ENCODE measurements around the gene ZNF22.
A peak's percentile ranks its signal among the peaks of the same experiment; 100 is the strongest.

Gene ZNF22

DNA sequence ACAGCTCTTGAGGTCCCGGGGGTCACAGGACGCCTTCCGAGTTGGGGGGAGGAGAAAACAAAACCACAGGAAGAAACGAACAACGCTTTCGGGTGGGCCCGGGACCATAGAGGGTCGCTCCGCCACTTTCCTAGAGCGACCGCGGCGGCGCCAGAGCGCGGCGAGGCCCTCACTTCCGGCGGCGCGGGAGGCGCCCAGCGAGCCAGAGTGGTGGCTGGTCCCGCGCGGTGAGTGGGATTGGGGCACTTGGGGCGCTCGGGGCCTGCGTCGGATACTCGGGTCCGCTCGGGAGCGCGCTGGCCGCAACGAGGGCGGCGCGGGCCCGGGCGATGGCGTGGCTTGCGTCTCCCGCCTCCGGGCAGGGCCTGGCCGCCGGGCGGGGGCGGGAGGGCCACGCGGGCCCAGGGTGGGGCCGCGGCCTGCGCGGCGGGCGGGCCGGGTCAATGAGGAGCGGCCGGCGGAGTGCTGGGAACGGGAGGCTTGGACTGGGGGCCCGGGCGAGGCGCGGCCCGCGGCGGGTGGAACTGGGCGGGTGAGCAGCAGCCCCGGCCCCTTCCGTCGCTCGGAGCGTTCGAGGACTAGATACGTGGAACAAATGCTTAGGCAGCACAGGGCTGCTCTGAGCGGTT lies at the start of gene ZNF22:
Gene ZNF22 (plus strand): TSS at position 172 of the 629 bp plus-strand sequence. CDS start 2,446 bp downstream, outside the sequence.
- peak; percentile 78 for DNase-seq

DNA sequence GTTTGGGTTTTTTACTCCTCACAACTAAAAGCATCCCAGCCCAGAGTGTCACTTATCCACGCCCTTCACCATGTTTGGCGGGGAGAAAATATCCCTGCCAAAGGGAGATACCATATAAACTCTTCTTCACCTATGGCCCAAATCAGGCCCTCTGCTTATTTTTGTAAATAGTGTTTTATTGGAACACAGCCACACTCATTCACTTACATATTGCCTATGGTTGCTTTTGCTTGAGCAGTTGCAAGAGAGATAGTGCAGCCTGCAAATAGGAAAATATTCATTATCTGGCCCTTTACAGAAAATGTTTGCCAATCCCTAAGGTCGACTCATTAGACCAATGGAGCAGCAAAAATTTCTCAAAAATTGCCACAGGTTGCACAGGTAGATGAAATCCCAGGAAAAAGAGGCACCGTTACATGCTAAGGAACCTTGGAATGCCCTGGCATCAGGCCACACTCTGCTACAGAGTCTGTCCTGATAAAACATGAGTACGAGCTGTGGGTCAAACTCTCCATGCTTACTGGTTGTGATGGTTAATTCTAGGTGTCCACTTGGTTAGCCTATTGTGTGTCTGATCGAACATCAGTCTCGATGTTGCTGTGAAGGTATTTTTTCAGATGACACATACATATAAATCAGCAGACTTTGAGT lies 49.0 kb upstream of the ZNF22 start:
- DNase-seq: no peak

DNA sequence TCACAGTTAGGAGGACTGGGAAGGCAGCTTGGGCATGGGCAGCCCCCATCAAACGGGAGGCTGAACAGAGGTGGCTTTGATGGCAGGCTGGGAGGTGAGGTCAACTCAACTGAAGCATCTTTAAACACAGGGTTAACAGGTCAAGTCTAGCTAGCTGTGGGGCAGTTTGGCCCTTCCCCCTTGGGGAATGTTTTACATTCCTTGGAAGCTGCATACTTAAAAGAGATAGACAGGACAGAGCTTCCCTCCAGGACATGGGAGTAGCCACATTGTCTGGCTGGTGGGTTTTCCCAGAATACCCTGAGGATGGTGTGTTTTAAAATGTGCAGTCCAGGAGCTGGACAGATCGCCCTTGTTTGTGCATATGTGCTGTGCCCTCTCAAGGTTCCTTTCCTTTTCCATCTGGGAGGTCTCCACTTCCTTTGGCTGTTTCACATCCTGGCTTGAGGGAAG lies 47.9 kb upstream of the ZNF22 start:
- DNase-seq: no peak

DNA sequence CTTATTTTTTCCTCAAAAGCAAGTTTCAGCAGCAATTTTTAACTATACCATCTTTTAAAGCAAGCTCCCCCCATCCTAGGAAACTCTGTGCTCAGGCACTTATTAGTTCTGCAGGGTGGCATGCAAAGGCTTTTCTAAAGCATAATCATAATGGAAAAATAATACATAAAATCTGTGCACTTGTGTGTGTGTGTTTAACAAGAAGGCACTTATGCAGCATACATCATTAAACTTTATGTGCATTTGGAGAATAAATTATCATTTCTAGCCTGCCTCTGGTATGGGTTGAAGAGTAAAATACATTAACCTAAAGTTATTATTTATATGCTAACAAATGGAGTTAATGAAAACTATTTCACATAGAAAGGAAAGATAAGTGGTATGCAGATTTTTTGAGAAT lies 46.7 kb upstream of the ZNF22 start:
- no peak for DNase-seq

DNA sequence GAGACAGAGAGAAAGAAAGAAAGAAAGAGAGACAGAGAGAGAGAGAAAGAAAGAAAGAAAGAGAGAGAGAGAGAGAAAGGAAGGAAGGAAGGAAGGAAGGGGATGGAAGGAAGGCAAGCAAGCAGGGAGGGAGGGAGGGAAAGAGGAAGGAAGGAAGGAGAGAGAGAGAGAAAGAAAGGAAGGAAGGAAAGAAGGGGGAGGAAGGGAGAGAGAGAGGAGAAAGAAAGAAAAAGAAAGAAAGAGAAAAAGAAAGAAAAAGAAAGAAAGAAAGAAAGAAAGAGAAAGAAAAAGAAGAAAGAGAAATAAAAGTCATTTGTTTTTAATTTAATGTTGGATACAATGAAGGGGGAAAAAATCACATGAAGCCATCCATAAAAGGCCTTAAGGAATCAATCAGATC lies 45.8 kb upstream of the ZNF22 start:
- DNase-seq: no peak

DNA sequence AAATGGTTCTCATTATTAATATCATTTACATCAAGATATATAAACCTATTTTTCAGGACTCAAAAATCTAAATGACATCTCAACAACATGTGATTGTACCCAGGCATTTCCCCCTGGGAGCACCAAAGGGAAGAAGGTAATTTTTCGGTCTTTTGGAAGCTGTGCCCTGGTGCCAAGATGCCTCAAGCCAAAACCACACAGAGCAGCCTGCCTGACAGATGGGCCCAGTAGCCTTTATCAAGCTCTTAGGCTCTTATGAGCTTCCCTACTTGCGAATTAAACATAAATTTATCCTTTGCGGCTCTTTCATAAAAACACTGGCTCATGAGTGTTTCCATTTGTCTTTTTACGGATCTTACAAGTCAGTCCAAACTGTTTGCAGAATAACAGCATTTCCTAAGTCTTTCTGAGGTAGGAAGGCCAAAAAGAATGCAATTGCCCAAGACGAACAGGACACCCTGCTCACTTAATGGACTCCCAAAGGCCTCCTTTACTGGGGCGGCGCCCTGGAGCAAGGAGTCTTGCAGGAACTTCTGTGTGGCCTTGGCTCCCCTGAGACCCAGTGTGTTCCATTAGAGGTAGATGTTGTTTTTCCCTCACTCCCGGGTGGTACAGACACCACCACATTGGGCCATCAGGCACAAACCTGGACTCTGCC lies 45.2 kb upstream of the ZNF22 start:
- no peak for DNase-seq

DNA sequence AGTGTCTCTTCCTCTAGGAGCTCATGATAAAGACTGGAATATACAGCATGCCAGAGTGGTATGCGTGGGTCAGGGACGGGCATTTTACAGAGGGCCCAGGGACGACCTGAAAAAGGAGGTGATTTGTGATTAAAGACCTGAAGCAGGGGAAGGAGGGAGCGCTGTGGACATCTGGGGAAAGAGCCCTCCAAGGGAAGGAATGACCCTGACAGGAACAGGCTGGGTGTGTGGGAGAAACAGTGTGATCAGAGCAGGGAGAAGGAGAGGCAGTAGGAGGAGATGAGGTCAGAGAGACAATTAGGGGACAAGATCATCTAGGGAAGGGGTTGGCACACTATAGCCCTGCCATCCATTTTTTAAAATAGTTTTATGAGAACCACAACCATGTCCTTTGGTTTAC lies 44.5 kb upstream of the ZNF22 start:
- no peak for DNase-seq

DNA sequence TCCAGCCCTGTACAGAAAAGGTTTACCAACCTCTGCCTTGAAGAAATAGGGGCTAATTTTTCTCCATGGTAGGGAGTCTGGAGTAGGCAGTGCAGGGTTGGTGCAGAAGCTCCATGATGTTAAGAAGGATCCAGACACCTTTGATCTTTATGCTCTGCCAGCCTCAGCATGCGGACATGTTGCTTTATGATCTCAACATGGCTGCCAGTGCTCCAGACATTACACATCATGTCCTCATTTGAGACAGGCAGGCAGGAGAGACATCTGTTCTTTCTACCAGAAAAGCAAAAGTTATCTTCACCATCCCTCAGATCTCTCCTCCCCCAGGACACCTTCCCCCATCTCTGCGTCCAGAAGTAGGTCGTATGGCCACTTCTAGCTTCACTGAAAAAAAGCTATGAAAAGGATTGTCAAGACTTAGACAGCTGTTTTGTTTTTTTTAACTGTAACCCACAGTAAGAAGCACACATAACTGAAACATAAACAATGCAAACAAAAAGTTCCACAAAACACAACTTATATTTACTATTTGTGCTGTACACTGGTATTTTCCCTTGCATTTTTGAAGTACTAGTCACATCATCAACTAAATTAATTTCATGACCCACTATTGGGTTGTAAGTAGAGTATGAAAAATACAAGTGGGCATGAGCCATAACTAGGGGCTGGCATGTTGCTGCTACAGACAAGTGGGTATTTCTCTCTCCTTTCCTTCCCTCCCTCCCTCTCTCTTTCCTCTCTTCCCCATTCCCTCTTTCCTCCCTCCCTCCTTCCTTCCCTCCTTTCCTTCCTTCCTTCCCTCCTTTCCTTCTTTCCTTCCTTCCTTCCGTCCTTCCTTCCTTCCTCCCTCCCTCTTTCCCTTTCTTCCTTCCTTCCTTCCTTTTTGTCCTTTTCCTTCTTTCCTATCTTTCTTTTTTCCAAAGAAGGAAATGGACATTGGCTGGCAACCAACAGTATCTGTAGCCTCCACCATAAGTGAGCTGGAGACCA lies 43.7 kb upstream of the ZNF22 start:
- no peak for DNase-seq

DNA sequence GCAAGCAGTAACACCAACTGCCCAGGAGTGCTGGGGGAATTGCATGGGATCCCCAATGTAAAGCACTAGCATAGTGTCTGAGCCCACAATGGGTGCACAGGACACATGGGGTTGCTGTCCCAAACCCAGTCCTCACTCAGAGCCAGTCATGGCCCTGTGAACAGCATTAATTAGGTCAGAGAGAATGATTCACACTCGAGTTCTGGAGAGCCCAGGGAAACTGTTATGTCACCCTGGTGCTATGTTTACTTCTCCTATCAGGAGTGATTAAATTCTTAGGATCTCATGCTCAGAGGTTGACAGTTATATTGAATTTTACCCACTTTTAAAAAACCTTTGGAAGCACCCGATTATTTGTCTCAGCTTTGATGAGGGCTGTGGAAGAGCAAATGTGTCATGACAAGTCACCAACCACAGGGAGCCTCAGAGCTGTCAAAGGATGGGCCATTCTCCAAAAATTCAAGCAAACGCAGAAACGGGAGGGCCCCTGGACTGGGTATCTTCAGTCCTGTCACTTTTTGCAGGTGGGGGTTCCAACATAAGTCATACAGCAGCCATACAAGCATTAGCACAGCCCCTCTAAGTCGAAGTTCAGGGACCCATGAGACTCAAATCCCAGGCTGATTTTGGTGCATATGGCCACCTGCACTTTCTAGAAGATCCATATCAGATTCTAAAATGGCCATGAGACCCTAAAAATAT lies 42.4 kb upstream of the ZNF22 start:
- no peak for DNase-seq

DNA sequence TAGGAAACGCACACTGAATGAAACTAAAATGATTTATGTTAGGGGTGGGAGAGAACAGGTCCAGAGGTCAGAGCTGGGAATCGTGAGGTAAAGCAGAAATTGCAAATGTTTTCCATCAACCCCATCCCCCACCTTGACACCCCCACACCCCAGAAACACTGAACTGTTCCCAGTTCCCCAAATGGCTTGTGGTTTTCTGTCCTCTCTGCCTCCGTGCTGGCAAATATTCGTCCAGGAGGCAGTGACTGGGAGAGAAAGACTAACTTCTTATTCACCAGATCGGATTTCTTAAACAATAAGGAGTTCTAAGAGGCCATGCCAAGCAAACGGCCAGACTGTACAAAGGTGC lies 41.9 kb upstream of the ZNF22 start:
- DNase-seq: no peak

DNA sequence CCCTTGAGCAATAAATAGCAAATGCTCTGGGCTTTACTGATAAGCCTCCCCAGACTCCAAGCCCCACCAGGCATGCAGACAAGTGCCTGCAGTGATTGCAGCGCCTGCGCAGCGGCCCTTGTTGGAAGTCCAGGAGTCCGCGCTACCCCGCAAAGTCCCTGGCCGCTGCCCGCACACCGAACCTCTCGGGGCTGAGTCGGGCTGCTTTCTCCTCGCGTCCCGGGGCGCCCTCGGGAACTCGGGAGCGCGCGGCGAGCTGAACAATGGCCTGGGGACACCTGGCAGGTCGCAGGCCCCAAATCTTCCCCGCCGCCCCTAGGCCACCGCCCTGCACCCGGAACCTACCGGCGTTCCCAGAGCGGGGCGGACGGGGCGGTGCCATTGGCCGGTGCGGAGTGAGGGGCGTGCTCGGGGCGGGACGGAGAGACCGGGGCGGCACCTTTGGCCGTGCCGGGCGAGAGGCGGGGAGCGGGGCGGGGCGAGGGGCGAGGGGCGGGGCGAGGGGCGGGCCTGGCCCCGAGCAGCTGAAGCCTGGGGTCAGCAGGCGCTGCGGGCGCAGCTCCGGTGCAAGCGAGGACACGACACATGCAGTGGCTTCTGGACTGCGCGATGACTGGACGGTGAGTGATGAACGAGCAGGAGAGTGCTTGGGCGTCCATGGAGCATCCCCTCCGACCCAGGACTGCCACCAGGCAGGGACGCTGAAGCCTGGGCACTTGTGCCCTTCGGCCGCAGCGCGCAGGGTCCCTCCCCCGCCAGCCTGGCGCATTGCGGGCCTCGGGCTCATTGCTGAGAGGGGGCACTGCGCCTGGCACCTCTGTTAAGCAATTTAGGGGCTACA lies 41.3 kb upstream of the ZNF22 start, which contains the start of gene RASSF4:
Gene RASSF4 (plus strand): TSS at position 556 of the 841 bp plus-strand sequence. CDS start 10,401 bp downstream, outside the sequence.
- DNase-seq: peak; percentile 83

DNA sequence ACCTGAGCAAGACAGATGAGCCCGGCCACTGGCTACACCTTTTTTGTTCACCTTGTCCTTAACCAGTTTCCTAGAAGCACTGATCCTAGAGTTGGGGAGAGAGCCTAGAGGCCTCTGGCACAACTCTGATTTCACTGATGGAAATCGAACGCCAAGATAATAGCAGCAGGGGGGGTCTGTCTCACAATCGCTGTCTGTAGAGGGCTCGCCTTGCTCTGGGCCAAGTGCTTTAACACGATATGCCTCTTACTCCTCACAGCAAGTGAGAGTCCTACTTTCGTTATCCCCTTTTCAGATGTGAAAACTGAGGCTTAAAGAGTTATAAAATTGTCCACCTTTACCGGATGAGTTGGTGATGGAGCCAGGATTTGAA lies 40.6 kb upstream of the ZNF22 start:
- DNase-seq: no peak

DNA sequence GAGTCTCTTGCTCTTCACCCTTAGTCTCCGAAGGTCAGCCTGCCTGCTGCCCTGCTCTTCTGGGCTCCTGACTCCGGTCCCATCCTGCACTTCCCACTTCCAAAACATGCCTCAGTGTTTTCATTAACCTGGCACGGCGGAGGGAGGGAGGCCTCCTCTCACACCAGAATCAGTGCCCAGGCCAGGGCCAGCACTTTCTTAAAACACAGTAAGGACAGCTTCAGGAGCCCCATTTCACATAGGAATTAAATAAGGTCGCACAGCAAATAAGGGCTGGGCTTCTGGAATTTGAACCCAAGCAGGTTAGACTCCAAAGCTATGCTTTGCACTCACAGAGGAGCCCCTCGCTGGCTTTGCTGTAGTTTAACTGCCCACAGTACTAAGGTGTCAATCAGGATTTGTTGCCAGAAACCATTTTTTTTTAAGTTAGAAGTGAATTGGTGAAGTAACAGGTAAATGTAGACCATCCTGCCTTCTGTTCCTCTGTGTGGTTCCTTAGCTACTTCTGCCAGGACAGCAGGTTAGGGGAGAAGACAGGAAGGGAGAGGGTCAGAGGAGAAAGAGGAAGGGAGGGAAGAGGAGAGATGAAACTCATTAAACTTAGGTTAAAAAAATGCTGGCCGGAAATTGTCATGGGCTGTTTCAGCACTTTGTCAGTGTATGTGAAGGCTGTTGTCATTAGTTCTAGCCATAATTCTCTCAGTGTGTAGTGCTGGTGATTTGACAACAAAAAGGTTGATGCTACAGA lies 40.1 kb upstream of the ZNF22 start:
- DNase-seq: no peak

DNA sequence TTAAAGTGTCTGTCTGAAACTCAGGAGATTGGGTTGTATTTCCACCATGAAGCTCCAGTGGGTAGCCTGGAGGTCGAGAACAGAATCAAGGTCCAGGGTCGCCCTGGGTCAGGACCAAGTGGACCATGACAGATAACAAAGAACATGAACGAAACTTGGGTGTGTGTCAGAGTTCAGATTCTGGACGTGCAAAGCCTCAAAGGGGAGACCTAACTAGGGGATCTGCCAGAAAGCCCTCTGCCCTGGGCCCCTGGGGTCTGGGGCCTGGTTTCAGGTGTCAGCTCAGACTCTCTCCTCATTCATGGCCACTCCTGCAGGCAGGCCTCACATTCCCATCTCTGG lies 39.5 kb upstream of the ZNF22 start:
- DNase-seq: no peak

DNA sequence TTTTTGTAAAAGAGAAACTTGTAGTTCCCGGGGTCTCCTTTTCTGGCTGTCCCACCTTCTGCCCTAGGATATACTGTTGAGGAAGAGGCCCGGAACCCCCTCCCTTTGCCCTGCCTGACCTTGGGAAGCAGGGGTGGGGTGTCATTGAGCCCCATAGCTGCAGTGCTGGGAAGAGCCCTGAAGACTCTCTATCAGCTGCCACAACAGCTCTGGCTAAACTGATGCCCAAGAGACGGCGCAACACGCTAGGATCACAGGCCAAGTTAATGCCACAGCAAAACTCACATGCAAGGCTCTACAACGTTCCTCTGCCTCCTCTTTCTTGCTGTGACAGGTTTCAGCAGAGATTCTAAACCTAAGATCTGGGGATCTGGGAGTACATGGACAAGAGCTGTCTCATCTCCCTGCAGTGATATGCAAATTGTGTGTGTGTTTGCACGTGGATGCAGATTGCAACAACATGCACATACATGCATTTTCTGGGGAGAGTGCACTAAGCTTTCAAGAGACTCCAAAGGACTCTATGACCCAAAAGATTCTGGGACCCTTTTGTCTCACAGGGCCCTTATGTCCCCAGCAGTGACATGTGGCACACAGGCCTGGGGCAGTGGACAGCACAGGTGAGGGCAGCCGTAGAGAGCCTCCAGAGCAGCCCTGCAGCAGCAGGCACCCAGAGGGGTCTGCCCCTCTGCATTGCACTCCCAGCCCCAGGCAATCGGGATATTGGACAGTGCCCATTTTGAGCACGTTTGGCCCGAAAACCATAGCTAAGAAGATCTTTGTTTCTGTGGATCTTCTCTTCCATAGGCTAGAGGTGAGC lies 38.6 kb upstream of the ZNF22 start:
- no peak for DNase-seq

DNA sequence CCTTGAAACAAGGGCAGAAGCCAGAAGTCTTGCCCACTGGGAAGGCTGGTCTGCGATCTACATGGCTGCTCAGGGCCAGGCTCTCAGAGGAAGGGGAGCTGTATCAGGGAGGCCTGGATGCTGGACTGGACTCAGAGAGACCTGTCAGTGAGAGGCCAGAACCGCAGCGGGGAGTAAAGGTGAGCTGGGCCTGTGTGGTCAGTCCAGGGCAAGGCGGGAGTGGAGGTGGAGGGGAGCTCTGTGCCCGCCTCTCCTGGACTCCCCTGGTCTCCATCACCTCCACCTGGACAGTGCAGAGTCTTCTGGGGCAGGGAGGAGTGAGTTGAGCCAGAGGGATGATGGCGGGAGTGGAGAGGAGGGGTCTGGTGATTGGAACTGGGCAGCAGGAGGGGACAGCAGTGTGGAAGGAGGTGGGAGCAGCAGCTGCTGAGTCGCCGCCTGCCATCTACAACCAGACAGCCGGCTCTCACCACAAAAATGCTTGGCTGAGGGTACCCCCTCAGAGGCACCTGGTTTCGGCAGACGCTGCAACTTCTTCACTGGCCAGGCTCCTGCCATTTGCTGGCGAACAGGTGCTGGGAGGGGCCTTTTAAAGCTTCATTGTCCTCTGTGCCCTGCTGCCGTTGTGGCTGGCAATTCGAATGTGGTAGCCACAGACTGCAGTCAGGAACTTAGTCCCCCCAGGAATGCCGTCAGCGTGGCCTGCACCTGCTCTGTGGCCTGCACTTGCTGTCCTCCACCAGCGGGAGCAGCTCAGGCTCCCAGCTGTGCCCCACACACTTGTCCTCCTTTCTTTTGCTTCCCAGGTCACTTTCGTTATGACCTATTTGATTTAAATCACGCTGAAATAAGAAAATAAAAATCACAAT lies 37.6 kb upstream of the ZNF22 start:
- no peak for DNase-seq

DNA sequence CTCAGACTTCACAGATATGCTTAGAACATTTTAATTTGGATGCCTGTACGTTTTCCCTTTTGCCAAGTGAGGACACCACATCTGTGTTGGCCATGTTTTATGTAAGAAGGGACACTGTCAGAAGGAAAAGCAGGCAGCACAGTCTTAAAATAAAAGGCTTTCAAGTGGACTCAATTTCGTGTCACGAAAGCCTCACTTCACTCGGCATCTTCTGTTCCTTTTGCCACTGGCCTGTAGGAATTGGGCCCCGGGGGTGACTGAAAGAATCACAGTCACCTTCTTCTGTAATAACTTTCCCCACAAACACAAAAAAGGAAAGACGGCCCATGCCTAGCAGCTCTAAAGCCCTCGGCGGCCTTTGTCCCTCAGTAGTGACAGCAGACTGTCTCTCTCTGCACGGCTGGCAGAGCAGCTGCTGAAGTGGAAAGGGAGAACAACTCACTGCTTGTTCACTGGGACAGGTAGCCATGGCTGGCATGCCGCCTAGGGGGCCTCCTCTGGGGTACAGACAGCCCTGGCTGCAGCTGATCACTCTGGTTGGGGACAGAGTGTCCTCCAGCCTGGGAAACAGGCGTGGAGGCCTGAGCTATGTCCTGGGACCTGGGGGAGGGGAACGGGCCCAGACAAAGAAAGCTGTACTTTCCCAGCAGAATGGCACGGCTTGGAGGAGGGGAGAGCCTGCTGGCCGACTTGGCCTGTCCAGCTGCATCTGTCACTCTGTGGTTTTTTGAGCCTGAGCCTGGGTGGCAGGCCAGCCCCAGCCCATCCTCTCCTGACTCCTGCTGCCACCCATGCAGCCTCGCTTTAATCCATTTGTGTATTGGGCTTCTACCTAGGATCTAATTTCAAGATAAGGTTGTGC lies 36.7 kb upstream of the ZNF22 start:
- no peak for DNase-seq

DNA sequence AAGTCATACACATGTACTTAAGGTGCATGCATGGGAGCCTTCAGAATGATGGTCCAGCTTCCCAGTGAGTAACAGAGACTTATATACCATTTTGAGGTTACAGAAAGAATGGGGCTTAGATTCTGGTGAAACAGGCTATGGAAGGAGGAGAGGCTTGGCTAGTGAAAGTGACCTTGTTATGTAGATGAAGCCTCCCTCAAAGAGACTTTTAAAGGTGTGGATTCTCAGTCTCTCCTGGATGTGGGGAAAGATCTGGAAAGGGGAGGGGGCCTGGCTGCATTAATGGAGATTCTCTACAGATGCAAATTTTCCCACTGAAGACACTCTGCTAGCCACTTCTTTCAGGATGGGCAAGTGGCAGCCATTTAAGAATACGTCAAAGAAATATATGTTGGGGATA lies 35.6 kb upstream of the ZNF22 start:
- no peak for DNase-seq
